Upper lobe of left lung (tissue), 6 donors: ENCODE measurements around the gene ANXA1. TPM values are rescaled to one million over a fixed set of nuclear protein-coding genes. Genes with fewer than 3 reads are reported as not detected.

Source experiments
- ATAC-seq, 2 donors: fragments of 200-7000 bp; cut with Tn5 transposase; one replicate each; pipeline ENCODE4 v1.9.1; 2022; ENCODE audit warnings: mild to moderate bottlenecking in 2 of 2, moderate library complexity in 2 of 2; ENCODE audit not compliant: low FRiP score in 2 of 2
- DNase-seq, 2 donors: peaks; one replicate each; pipeline ENCODE4 v3.0.0-alpha.2; 2019 to 2020
- H3K27ac ChIP-seq, 4 donors: fragments of 200-600 bp; sonication (generic); one replicate each; pipeline ENCODE4 v1.5.1; 2016 to 2019
- H3K27me3 ChIP-seq, 4 donors: fragments of 200-600 bp; sonication (generic); one replicate each; pipeline ENCODE4 v1.5.1; 2017 to 2019
- H3K36me3 ChIP-seq, 4 donors: fragments of 200-600 bp; sonication (generic); one replicate each; pipeline ENCODE4 v1.5.1; 2016 to 2019
- H3K4me1 ChIP-seq, 4 donors: fragments of 200-600 bp; sonication (generic); one replicate each; pipeline ENCODE4 v1.5.1; 2018 to 2019
- H3K4me3 ChIP-seq, 4 donors: fragments of 200-600 bp; sonication (generic); one replicate each; pipeline ENCODE4 v1.5.1; 2017 to 2019; ENCODE audit warnings: mild to moderate bottlenecking in 2 of 4, moderate library complexity in 1 of 4
- H3K9me3 ChIP-seq, 4 donors: fragments of 200-600 bp; sonication (generic); one replicate each; pipeline ENCODE4 v1.5.1; 2018 to 2019
- CTCF ChIP-seq, 6 experiments: fragments of 450-650 bp in 4 of 6; fragments of 200-600 bp in 2 of 6; sonication (generic) in 2 of 6; IDR thresholded peaks; one replicate each; pipeline ENCODE4 v1.5.1; 2016 to 2019; ENCODE audit warnings: antibody characterized with exemption in 6 of 6
- EP300 ChIP-seq, 4 donors: sonication (generic); formaldehyde crosslinking; IDR thresholded peaks; one replicate each; pipeline ENCODE4 v1.5.1; 2017; ENCODE audit warnings: antibody characterized with exemption in 4 of 4, control low read depth in 2 of 4
- POLR2A ChIP-seq, 4 donors: fragments of 450-650 bp; IDR thresholded peaks; one replicate each; pipeline ENCODE4 v1.5.1; 2016 to 2017; ENCODE audit warnings: antibody characterized with exemption in 4 of 4, mild to moderate bottlenecking in 2 of 4
- POLR2AphosphoS5 ChIP-seq, 2 donors: sonication (generic); formaldehyde crosslinking; IDR thresholded peaks; one replicate each; pipeline ENCODE4 v1.5.1; 2017; ENCODE audit warnings: antibody characterized with exemption in 2 of 2
- WGBS, 2 donors: methylation state at CpG; one replicate each; pipeline ENCODE4 v1.1.5; 2017 to 2018; 5-methylcytosine and 5-hydroxymethylcytosine counted together
- total RNA-seq, 6 donors: library from RNA; depleted of rRNA in 4 of 6; stranded (reverse); fragments of >200 nt in 4 of 6; gene quantifications; one replicate each; pipeline versions ENCODE4 v1.1.0 to v1.2.1, GENCODE V29; 2016 to 2021
- donor health status: DM: no; HTN: no; CAD: no; lungs with moderate emphysema.
- donor health status: DM: no; HTN: yes; CAD: no; lungs with severe emphysema.

The ANXA1 gene
- total RNA-seq, 6 donors from 2014 or later = 174 to 910 (median 347) TPM

GRCh38 chr9:73153793-73154227 is 2.1 kb downstream of the ANXA1 start:
- Histone ChIP-seq H3K4me3 (peak overlapping the region; percentile 35 to 65 (median 52)), H3K27me3 (no peaks in the 10 kb centered on the region), H3K36me3 (peaks cover 0 to 23% (median 3%) of the 10 kb centered on the region in 4 donors), H3K27ac (peak overlapping the region; percentile 62 to 93 (median 82)), H3K4me1 (peaks cover 51 to 77% (median 66%) of the 10 kb centered on the region in 4 donors), H3K9me3 (no peaks in the 10 kb centered on the region)
- WGBS, 2 donors = 22 to 25% methylated on average over 4 of the region's 4 CpGs
- ATAC-seq (peak; percentile 58 to 64), DNase-seq (no peak)
- no peak for TF ChIP-seq EP300 (IDR thresholded peaks at IDR 0.05)
- no peak for TF ChIP-seq CTCF (IDR thresholded peaks at IDR 0.05)
- peak in 1 of 2 donors; percentile 47 for TF ChIP-seq POLR2AphosphoS5 (IDR thresholded peaks at IDR 0.05)
- TF ChIP-seq POLR2A (IDR thresholded peaks at IDR 0.05) = peak in 1 of 4 donors; percentile 16

- Histone ChIP-seq H3K4me1 (peaks cover 47 to 72% (median 63%) of the 10 kb centered on the region in 4 donors), H3K4me3 (peak overlapping the region in 3 of 4 donors; percentile 50 to 65 (median 53))
- WGBS, 2 donors = 68 to 73% methylated on average over 8 of the region's 8 CpGs
Observed at GRCh38 chr9:73154271-73154670, 2.6 kb downstream of the ANXA1 start.

DNA sequence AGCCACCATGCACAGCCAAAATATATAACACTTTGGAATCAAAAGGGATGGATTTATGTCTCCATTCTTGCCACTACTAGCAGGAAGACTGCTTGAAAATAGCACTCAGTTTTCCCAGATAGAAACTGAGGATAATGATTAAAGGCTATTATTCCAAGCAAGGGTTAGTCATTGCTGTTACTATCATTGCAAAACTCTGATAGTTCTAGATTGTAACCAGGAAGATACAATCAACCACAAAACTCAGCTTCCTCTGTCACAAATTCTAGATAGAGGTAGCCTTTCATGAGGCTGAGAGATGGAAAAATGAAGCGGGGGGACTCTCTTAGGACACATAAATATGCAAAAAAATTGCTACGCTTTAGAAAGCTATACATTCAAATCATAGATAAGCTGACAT is 3.1 kb downstream of the ANXA1 start:
- no peak for DNase-seq
- no peak for TF ChIP-seq CTCF (IDR thresholded peaks at IDR 0.05)
- no peak for TF ChIP-seq EP300 (IDR thresholded peaks at IDR 0.05)
- TF ChIP-seq POLR2A (IDR thresholded peaks at IDR 0.05) = no peak
- no peak for TF ChIP-seq POLR2AphosphoS5 (IDR thresholded peaks at IDR 0.05)
- peaks cover 6 to 32% (median 10%) of the 10 kb centered on the region in 4 donors for H3K36me3 ChIP-seq
- peaks cover 42 to 68% (median 59%) of the 10 kb centered on the region in 4 donors for H3K4me1 ChIP-seq
- H3K27me3 ChIP-seq = no peaks in the 10 kb centered on the region
- 63 to 77% methylated on average over 2 of the region's 2 CpGs for WGBS, 2 donors
- H3K27ac ChIP-seq = peak overlapping the region; percentile 62 to 93 (median 82)
- no peaks in the 10 kb centered on the region for H3K9me3 ChIP-seq
- ATAC-seq = peak in 1 of 2 donors; percentile 4
- H3K4me3 ChIP-seq = peak overlapping the region in 3 of 4 donors; percentile 50 to 65 (median 53)

More at GRCh38 chr9:73154271-73154670, 2.6 kb downstream of the ANXA1 start:
- H3K27ac ChIP-seq = peak overlapping the region; percentile 62 to 93 (median 82)
- peaks cover 5 to 28% (median 7%) of the 10 kb centered on the region in 4 donors for H3K36me3 ChIP-seq
- TF ChIP-seq POLR2A (IDR thresholded peaks at IDR 0.05) (no peak), CTCF (IDR thresholded peaks at IDR 0.05) (no peak), POLR2AphosphoS5 (IDR thresholded peaks at IDR 0.05) (no peak), EP300 (IDR thresholded peaks at IDR 0.05) (no peak)
- ATAC-seq (no peak), DNase-seq (no peak)
- no peaks in the 10 kb centered on the region for H3K9me3 ChIP-seq
- no peaks in the 10 kb centered on the region for H3K27me3 ChIP-seq

DNA sequence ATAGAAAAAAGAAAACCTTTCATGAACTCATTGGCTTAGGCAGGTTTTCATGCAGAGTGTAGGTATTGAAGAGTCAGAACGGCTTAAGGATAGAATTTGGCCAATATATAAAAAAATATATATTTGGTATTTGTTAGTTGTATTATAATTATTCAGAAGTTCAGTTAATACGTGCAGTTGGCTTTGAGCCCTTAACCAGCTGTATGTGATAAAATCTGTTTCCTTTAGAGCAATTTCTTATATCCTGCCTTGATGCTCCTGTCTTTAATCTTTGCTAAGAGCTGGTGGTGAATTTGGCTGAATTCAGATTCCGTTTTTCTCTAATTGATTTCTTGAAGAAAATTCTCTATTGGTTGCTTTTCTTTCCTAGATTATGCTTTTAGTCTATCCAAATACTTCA is 3.7 kb downstream of the ANXA1 start:
- DNase-seq = no peak
- peak overlapping the region in 2 of 4 donors; percentile 53 to 65 for H3K4me3 ChIP-seq
- H3K36me3 ChIP-seq = peaks cover 10 to 39% (median 15%) of the 10 kb centered on the region in 4 donors
- peak overlapping the region in 2 of 4 donors; percentile 84 to 93 for H3K27ac ChIP-seq
- no peak for ATAC-seq
- H3K4me1 ChIP-seq = peaks cover 38 to 61% (median 53%) of the 10 kb centered on the region in 4 donors
- H3K9me3 ChIP-seq = no peaks in the 10 kb centered on the region
- 24 to 34% methylated on average over 3 of the region's 3 CpGs for WGBS, 2 donors
- no peaks in the 10 kb centered on the region for H3K27me3 ChIP-seq
- TF ChIP-seq EP300 (IDR thresholded peaks at IDR 0.05) (no peak), POLR2AphosphoS5 (IDR thresholded peaks at IDR 0.05) (no peak), CTCF (IDR thresholded peaks at IDR 0.05) (no peak), POLR2A (IDR thresholded peaks at IDR 0.05) (no peak)
